Upper lobe of right lung (tissue), 1 donor: ENCODE measurements around the gene CAPN12. TPM values are rescaled to one million over a fixed set of nuclear protein-coding genes. Genes with fewer than 3 reads are reported as not detected.

ENCODE experiments used
- ATAC-seq: fragments of 200-7000 bp; cut with Tn5 transposase; one replicate; pipeline ENCODE4 v1.9.1; 2020; ENCODE audit warnings: mild to moderate bottlenecking, moderate library complexity
- DNase-seq: peaks from one replicate; pipeline ENCODE4 v3.0.0-alpha.2; 2020
- H3K27ac ChIP-seq: fragments of 200-600 bp; one replicate; pipeline ENCODE4 v1.8.0; 2022
- H3K27me3 ChIP-seq: fragments of 200-600 bp; one replicate; pipeline ENCODE4 v1.8.0; 2022; ENCODE audit warnings: mild to moderate bottlenecking
- H3K36me3 ChIP-seq: fragments of 200-600 bp; one replicate; pipeline ENCODE4 v1.8.0; 2022
- H3K4me1 ChIP-seq: fragments of 200-600 bp; one replicate; pipeline ENCODE4 v1.8.0; 2022
- H3K4me3 ChIP-seq: fragments of 200-600 bp; one replicate; pipeline ENCODE4 v1.8.0; 2022; ENCODE audit warnings: mild to moderate bottlenecking
- H3K9me3 ChIP-seq: fragments of 200-600 bp; one replicate; pipeline ENCODE4 v1.8.0; 2022
- intact Hi-C: fragments of 100-400 bp; cut with DNase I; formaldehyde crosslinking; loops from one replicate; pipeline ENCODE4 v1.11.0; 2022
- total RNA-seq: library from RNA; stranded (reverse); fragmentation: NEBNext Ultra II Directional; extraction: Animal tissue kit (Norgen Biotek cat#: 25700); gene quantifications from one replicate; pipeline ENCODE4 v1.2.1, GENCODE V29; 2021
- TF ChIP-seq, protein P1 (sequence below): fragments of 200-600 bp; IDR thresholded peaks from one replicate; pipeline ENCODE4 v1.8.0; 2022; ENCODE audit warnings: antibody characterized with exemption
- donor health status: DM: no; HTN: yes; CAD: no; lungs with severe emphysema.

CAPN12 gene
- total RNA-seq, 1 donor from 2014 or later: 14.4 TPM

DNA sequence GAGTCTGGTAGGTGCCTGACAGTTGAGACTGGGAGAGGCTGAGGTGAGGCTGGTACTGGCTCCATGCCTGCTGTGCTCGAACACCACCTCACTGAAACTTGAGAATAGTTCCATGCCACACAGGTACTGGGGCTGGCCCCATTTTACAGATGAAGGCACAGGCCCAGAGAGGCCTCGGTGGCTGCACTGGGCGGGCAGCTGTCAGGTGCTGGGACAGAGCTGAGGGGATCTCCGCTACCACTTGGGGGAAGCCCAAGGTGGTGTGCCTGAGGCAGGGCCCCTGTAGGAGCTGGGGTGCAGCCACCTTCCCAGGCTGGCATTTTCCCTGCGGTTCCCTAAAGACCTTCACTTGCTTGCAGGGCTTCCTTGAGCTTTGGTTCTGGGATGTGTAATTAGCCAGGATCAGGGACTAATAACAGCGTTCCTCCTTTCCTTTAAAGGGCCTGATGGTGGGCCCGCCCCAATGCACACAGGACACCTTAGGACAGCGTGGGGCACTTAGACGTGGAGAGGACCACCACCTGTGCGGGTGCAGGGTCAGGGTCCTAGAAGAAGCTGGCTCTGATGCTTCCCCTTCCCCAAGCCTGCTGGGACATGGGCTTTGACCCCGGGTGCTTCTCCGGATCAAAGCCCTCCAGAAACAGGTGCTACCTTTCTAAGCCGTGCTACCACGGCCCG lies 23.6 kb downstream of the CAPN12 start:
- intact Hi-C loops: no loop called here
- Histone ChIP-seq H3K4me3 (no peak overlapping the region), H3K36me3 (peaks cover 98% of the 10 kb centered on the region), H3K4me1 (peaks cover 18% of the 10 kb centered on the region), H3K27ac (peak overlapping the region; percentile 24), H3K9me3 (no peaks in the 10 kb centered on the region), H3K27me3 (no peaks in the 10 kb centered on the region)
- TF ChIP-seq, protein P1, sequence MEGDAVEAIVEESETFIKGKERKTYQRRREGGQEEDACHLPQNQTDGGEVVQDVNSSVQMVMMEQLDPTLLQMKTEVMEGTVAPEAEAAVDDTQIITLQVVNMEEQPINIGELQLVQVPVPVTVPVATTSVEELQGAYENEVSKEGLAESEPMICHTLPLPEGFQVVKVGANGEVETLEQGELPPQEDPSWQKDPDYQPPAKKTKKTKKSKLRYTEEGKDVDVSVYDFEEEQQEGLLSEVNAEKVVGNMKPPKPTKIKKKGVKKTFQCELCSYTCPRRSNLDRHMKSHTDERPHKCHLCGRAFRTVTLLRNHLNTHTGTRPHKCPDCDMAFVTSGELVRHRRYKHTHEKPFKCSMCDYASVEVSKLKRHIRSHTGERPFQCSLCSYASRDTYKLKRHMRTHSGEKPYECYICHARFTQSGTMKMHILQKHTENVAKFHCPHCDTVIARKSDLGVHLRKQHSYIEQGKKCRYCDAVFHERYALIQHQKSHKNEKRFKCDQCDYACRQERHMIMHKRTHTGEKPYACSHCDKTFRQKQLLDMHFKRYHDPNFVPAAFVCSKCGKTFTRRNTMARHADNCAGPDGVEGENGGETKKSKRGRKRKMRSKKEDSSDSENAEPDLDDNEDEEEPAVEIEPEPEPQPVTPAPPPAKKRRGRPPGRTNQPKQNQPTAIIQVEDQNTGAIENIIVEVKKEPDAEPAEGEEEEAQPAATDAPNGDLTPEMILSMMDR: no peak
- DNase-seq (no peak), ATAC-seq (no peak)

DNA sequence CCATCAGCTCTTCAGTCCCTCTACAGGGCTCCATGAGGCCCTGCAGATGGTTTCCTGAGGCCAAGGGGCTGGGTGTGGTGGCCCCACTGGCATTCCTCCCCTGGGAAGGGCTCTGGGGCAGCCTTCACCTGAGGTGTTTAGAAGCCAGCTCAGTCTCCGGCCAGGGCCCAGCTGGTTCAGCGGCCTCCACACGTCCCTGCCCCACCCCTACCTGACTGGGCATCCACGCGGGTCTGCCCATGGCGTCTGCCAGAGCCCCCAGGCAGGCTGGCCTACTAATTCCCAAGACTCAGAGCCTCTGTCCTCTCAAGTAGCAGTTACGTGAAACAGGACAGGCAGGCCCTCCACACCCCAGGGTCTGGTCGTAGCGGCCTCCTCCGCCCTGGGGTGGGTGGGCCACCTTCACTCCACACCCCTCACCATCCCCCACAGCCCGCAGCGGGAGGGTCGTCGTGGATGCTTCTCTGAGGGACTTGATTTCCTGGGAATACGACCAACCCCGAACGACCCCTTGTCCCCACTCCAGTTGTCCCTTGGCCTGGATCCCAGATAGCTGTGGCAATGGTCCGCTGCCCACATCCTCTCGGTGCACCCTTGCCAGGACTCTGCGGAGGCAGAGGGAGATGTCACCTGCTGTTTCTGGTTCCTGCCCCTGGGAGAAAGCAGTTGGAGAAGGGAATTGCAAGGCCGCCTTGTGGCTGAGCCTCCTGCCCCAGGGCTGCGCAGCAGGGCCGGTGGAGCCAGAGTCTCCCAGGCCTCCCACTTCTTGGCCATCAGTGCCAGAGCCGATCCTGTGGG lies 24.3 kb downstream of the CAPN12 start:
- Histone ChIP-seq H3K36me3 (peaks cover 98% of the 10 kb centered on the region), H3K4me3 (no peak overlapping the region)

DNA sequence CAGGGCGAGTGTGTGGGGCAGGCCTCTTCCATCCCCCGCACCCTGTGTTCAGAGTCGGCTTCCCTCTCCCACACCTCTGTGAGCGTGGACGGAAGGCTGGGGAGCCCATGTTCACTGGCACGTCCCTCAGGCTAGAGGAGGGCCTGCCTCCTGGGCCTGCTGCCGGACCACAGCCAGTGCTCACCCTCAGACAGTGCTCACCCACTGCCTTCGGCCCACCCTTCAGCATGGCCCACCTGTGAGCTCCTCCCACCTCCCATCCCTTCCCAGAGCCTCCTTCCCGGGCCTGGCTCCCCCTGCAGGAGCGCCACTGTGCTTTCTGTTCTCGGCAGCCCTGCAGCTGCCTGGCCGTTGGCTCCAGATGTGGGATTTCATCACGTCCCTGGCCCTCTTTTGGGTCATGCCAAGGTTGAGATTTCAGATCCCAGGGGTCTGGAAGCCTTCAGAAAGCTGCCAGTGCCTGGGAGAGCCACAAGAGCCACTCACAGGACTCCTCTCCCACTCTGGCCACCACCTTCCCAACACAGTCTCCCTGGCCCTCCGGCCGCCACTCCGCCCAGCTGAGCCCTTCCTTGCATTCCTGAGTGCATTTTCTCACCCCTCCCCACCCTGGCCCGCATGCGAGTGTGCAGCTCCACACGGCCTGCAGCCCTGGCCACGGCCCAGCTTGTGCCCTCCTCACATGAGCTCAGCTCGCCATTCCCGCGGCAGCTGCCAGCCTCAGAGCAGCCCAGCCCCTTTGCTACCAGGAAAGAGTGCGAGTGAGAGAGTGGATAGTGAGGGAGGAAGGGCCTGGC lies 25.3 kb downstream of the CAPN12 start:
- TF ChIP-seq, protein P1: peak; percentile 20
- intact Hi-C loops: no loop called here
- H3K9me3 ChIP-seq: no peaks in the 10 kb centered on the region
- H3K27me3 ChIP-seq: no peaks in the 10 kb centered on the region
- peak; percentile 79 for DNase-seq
- peak; percentile 57 for ATAC-seq
- H3K4me1 ChIP-seq: peaks cover 18% of the 10 kb centered on the region
- H3K27ac ChIP-seq: peak overlapping the region; percentile 65
- no peak overlapping the region for H3K4me3 ChIP-seq
- H3K36me3 ChIP-seq: peaks cover 98% of the 10 kb centered on the region

More for the DNA sequence above, 24.3 kb downstream of the CAPN12 start:
- DNase-seq (no peak), ATAC-seq (peak; percentile 29)
- Histone ChIP-seq H3K27me3 (no peaks in the 10 kb centered on the region), H3K27ac (peak overlapping the region; percentile 65), H3K9me3 (no peaks in the 10 kb centered on the region), H3K4me1 (peaks cover 18% of the 10 kb centered on the region)
- TF ChIP-seq, protein P1: no peak
- intact Hi-C loops: no loop called here

DNA sequence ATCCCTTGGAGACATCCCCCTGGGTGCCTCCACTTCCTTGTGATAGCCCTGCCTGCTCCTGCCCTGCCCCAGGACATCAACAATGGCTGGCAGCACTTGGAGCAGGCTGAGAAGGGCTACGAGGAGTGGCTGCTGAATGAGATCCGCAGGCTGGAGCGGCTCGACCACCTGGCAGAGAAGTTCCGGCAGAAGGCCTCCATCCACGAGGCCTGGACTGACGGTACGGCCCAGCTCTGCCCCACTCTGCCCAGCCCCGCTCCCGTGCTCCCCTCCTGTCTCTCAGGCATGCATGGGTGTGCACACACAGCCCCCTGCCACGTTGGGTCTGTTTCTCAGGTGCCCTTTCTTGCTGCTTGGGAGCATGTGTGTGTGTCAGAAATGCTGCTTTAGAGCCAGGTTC lies 26.4 kb downstream of the CAPN12 start:
- Histone ChIP-seq H3K36me3 (peaks cover 98% of the 10 kb centered on the region), H3K27me3 (no peaks in the 10 kb centered on the region), H3K4me3 (no peak overlapping the region), H3K27ac (no peak overlapping the region), H3K9me3 (no peaks in the 10 kb centered on the region), H3K4me1 (peaks cover 20% of the 10 kb centered on the region)
- no peak for DNase-seq
- no peak for ATAC-seq
- intact Hi-C loops: no loop called here
- TF ChIP-seq, protein P1: no peak

DNA sequence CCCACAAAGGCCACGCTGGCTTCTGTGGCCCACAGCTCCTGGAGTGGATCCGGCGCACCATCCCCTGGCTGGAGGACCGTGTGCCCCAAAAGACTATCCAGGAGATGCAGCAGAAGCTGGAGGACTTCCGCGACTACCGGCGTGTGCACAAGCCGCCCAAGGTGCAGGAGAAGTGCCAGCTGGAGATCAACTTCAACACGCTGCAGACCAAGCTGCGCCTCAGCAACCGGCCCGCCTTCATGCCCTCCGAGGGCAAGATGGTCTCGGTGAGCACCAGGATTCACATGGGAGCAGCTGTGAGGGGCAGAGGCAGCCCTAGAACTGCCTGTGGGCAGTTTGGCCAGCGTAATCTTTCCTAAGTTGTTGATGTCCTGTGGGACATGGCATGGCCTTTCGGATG lies 27.2 kb downstream of the CAPN12 start:
- ATAC-seq (no peak), DNase-seq (no peak)
- H3K4me3 ChIP-seq: no peak overlapping the region
- no peak overlapping the region for H3K27ac ChIP-seq
- H3K27me3 ChIP-seq: no peaks in the 10 kb centered on the region
- peaks cover 28% of the 10 kb centered on the region for H3K4me1 ChIP-seq
- TF ChIP-seq, protein P1: no peak
- intact Hi-C loops: no loop called here
- H3K9me3 ChIP-seq: no peaks in the 10 kb centered on the region
- peaks cover 98% of the 10 kb centered on the region for H3K36me3 ChIP-seq
